ENCODE measurements around the gene LEAP2. TPM values are rescaled to one million over a fixed set of nuclear protein-coding genes. Genes with fewer than 3 reads are reported as not detected.

LEAP2 gene
- 0.48 to 0.98 TPM (median 0.75 TPM) in 5 replicates for total RNA-seq (2022; extraction: Qiagen RNA extraction)

GRCh38 chr5:132873119-132873929 is at the start of gene LEAP2:
Gene LEAP2 (plus strand): TSS chr5:132873668. CDS start chr5:132873695, 27 bp downstream.

GRCh38 chr5:132830436-132831094 is 42.9 kb upstream of the LEAP2 start, which contains the start of gene SHROOM1:
Gene SHROOM1 (minus strand): TSS chr5:132830647. CDS start chr5:132826140, 4,507 bp downstream.

GRCh38 chr5:132866342-132867045 is 7.0 kb upstream of the LEAP2 start, which contains the start of the genes GDF9 and UQCRQ:
Gene GDF9 (minus strand): TSS chr5:132866469. CDS start chr5:132864533, 1,936 bp downstream.
Gene UQCRQ (plus strand): TSS chr5:132866642. CDS start chr5:132866882, 240 bp downstream.

Other genes with a start within 250 kb of the LEAP2 start
- gene IL13, start 215.5 kb upstream of the LEAP2 start, total RNA-seq (2022; extraction: Qiagen RNA extraction): 0.07 TPM in 1 of 5 replicates, not detected in the others
- gene IL4, start 199.7 kb upstream of the LEAP2 start, total RNA-seq (2022; extraction: Qiagen RNA extraction): not detected in 5 replicates
- gene KIF3A, start 136.1 kb upstream of the LEAP2 start, total RNA-seq (2022; extraction: Qiagen RNA extraction): 8.7 to 11.6 TPM (median 10.8 TPM) in 5 replicates
- gene CCNI2, start 126.2 kb upstream of the LEAP2 start, total RNA-seq (2022; extraction: Qiagen RNA extraction): 0.06 to 0.12 TPM (median 0.08 TPM) in 5 replicates
- 15.8 to 23.8 TPM (median 20.0 TPM) in 5 replicates for gene SEPTIN8, start 96.4 kb upstream of the LEAP2 start, total RNA-seq (2022; extraction: Qiagen RNA extraction)
- gene SOWAHA, start 60.4 kb upstream of the LEAP2 start, total RNA-seq (2022; extraction: Qiagen RNA extraction): 0.05 to 0.18 TPM (median 0.12 TPM) in 5 replicates
- gene SHROOM1, start 43.0 kb upstream of the LEAP2 start, total RNA-seq (2022; extraction: Qiagen RNA extraction): 7.7 to 9.5 TPM (median 9.0 TPM) in 5 replicates
- gene GDF9, start 7.2 kb upstream of the LEAP2 start, total RNA-seq (2022; extraction: Qiagen RNA extraction): 0.08 to 0.25 TPM (median 0.19 TPM) in 5 replicates
- 347 to 404 TPM (median 353 TPM) in 5 replicates for gene UQCRQ, start 7.0 kb upstream of the LEAP2 start, total RNA-seq (2022; extraction: Qiagen RNA extraction)
- gene AFF4, start 90.0 kb downstream of the LEAP2 start, total RNA-seq (2022; extraction: Qiagen RNA extraction): 20.4 to 40.1 TPM (median 30.3 TPM) in 5 replicates
- 21.6 to 29.2 TPM (median 24.1 TPM) in 5 replicates for gene ZCCHC10, start 152.9 kb downstream of the LEAP2 start, total RNA-seq (2022; extraction: Qiagen RNA extraction)
- gene HSPA4, start 178.3 kb downstream of the LEAP2 start, total RNA-seq (2022; extraction: Qiagen RNA extraction): 173 to 208 TPM (median 179 TPM) in 5 replicates